Duodenal mucosa (tissue), 2 donors: ENCODE data around the gene NFATC1.

Experiments used
- H3K27ac ChIP-seq: one replicate; pipeline ENCODE4 v1.7.0; 2013; ENCODE audit warnings: low read depth, low read length
- H3K27me3 ChIP-seq, 2 donors: one replicate each; pipeline ENCODE4 v1.7.0; 2013; ENCODE audit warnings: low read length in 2 of 2, control low read depth in 1 of 2; ENCODE audit not compliant: insufficient read depth in 2 of 2, control insufficient read depth in 1 of 2
- H3K36me3 ChIP-seq, 2 donors: one replicate each; pipeline ENCODE4 v1.7.0; 2013; ENCODE audit warnings: low read length in 2 of 2, control low read depth in 1 of 2; ENCODE audit not compliant: insufficient read depth in 2 of 2, control insufficient read depth in 1 of 2
- H3K4me1 ChIP-seq, 2 donors: one replicate each; pipeline ENCODE4 v1.7.0; 2013; ENCODE audit warnings: low read length in 2 of 2, control low read depth in 1 of 2; ENCODE audit not compliant: insufficient read depth in 2 of 2, control insufficient read depth in 1 of 2
- H3K4me3 ChIP-seq, 2 donors: one replicate each; pipeline ENCODE4 v1.7.0; 2013; ENCODE audit warnings: low read length in 2 of 2, low read depth in 1 of 2
- H3K9ac ChIP-seq, 2 donors: one replicate each; pipeline ENCODE4 v1.7.0; 2013; ENCODE audit warnings: low read length in 2 of 2, low read depth in 1 of 2
- H3K9me3 ChIP-seq, 2 donors: one replicate each; pipeline ENCODE4 v1.7.0; 2013; ENCODE audit warnings: low read length in 2 of 2, control low read depth in 1 of 2; ENCODE audit not compliant: control insufficient read depth in 1 of 2

NFATC1 gene

GRCh38 chr18:79515944-79516351 lies 120.2 kb downstream of the NFATC1 start:
- Histone ChIP-seq H3K9ac (no peak overlapping the region), H3K4me1 (peaks cover 0 to 3% of the 10 kb centered on the region in 2 donors), H3K27me3 (no peaks in the 10 kb centered on the region), H3K36me3 (peaks cover 0 to 4% of the 10 kb centered on the region in 2 donors), H3K9me3 (no peaks in the 10 kb centered on the region), H3K4me3 (no peak overlapping the region), H3K27ac (no peak overlapping the region)

- Histone ChIP-seq H3K9me3 (no peaks in the 10 kb centered on the region), H3K36me3 (peaks cover 0 to 4% of the 10 kb centered on the region in 2 donors), H3K4me3 (no peak overlapping the region), H3K9ac (no peak overlapping the region), H3K4me1 (peaks cover 0 to 3% of the 10 kb centered on the region in 2 donors), H3K27me3 (no peaks in the 10 kb centered on the region), H3K27ac (no peak overlapping the region)
Measured at GRCh38 chr18:79516441-79516931, 120.8 kb downstream of the NFATC1 start.

- Histone ChIP-seq H3K4me3 (no peak overlapping the region), H3K27ac (no peak overlapping the region), H3K9ac (no peak overlapping the region), H3K4me1 (peaks cover 0 to 3% of the 10 kb centered on the region in 2 donors), H3K36me3 (peaks cover 0 to 4% of the 10 kb centered on the region in 2 donors), H3K27me3 (no peaks in the 10 kb centered on the region), H3K9me3 (no peaks in the 10 kb centered on the region)
Measured at GRCh38 chr18:79517341-79517740, 121.6 kb downstream of the NFATC1 start.

GRCh38 chr18:79518028-79518682 lies 122.4 kb downstream of the NFATC1 start:
- Histone ChIP-seq H3K4me3 (no peak overlapping the region), H3K36me3 (peaks cover 0 to 4% of the 10 kb centered on the region in 2 donors), H3K9ac (no peak overlapping the region), H3K27ac (no peak overlapping the region), H3K9me3 (no peaks in the 10 kb centered on the region), H3K27me3 (no peaks in the 10 kb centered on the region), H3K4me1 (peaks cover 0 to 5% of the 10 kb centered on the region in 2 donors)

GRCh38 chr18:79518683-79519128 lies 123.0 kb downstream of the NFATC1 start:
- no peaks in the 10 kb centered on the region for H3K9me3 ChIP-seq
- H3K4me3 ChIP-seq, result no peak overlapping the region
- no peak overlapping the region for H3K27ac ChIP-seq
- H3K4me1 ChIP-seq, result peaks cover 0 to 8% of the 10 kb centered on the region in 2 donors
- H3K36me3 ChIP-seq, result peaks cover 0 to under 1% of the 10 kb centered on the region in 2 donors
- H3K27me3 ChIP-seq, result no peaks in the 10 kb centered on the region
- H3K9ac ChIP-seq, result no peak overlapping the region

GRCh38 chr18:79519751-79520477 lies 124.2 kb downstream of the NFATC1 start:
- Histone ChIP-seq H3K4me3 (no peak overlapping the region), H3K27ac (no peak overlapping the region), H3K9me3 (no peaks in the 10 kb centered on the region), H3K36me3 (no peaks in the 10 kb centered on the region), H3K4me1 (peaks cover 0 to 8% of the 10 kb centered on the region in 2 donors), H3K27me3 (no peaks in the 10 kb centered on the region), H3K9ac (no peak overlapping the region)

GRCh38 chr18:79520478-79521390 lies 125.0 kb downstream of the NFATC1 start:
- Histone ChIP-seq H3K9me3 (no peaks in the 10 kb centered on the region), H3K36me3 (no peaks in the 10 kb centered on the region), H3K4me3 (no peak overlapping the region), H3K4me1 (peaks cover 0 to 8% of the 10 kb centered on the region in 2 donors), H3K27me3 (no peaks in the 10 kb centered on the region), H3K9ac (no peak overlapping the region), H3K27ac (no peak overlapping the region)

- Histone ChIP-seq H3K36me3 (no peaks in the 10 kb centered on the region), H3K9ac (no peak overlapping the region), H3K27me3 (no peaks in the 10 kb centered on the region), H3K27ac (no peak overlapping the region), H3K4me3 (no peak overlapping the region), H3K9me3 (no peaks in the 10 kb centered on the region), H3K4me1 (peaks cover 0 to 8% of the 10 kb centered on the region in 2 donors)
Measured at GRCh38 chr18:79521416-79522205, 125.9 kb downstream of the NFATC1 start.

GRCh38 chr18:79522451-79523205 lies 126.9 kb downstream of the NFATC1 start:
- Histone ChIP-seq H3K9ac (no peak overlapping the region), H3K27me3 (no peaks in the 10 kb centered on the region), H3K36me3 (no peaks in the 10 kb centered on the region), H3K4me1 (peaks cover 0 to 8% of the 10 kb centered on the region in 2 donors), H3K27ac (no peak overlapping the region), H3K4me3 (no peak overlapping the region), H3K9me3 (no peaks in the 10 kb centered on the region)
